NCI-H1417 (cell line): ENCODE results near the gene MRPL50.

Source experiments
- DNase-seq, 3 experiments: peaks; one replicate each; lab custom pipeline; 2025; lab: John Stamatoyannopoulos, UW

The MRPL50 gene

GRCh38 chr9:101398068-101398929 lies at the start of gene MRPL50, which contains the start of gene ZNF189:
MRPL50 (minus strand) TSS chr9:101398618; CDS start chr9:101398592, 26 bp downstream.
ZNF189 (plus strand) TSS chr9:101398851; CDS start chr9:101399157, 306 bp downstream.
- peak; percentile 92 to 99 (median 98) for DNase-seq

- DNase-seq, result no peak
Measured at GRCh38 chr9:101446732-101447131, 48.3 kb upstream of the MRPL50 start.

- no peak for DNase-seq
Measured at GRCh38 chr9:101445353-101446029, 47.1 kb upstream of the MRPL50 start.

- DNase-seq, result peak in 2 of 3 experiments; percentile 28 to 71
Measured at GRCh38 chr9:101443364-101443771, 45.0 kb upstream of the MRPL50 start.

- no peak for DNase-seq
Measured at GRCh38 chr9:101442736-101443135, 44.3 kb upstream of the MRPL50 start.

- no peak for DNase-seq
Measured at GRCh38 chr9:101442318-101442717, 43.9 kb upstream of the MRPL50 start.

- no peak for DNase-seq
Measured at GRCh38 chr9:101440714-101441230, 42.4 kb upstream of the MRPL50 start.

GRCh38 chr9:101438523-101438922 lies 40.1 kb upstream of the MRPL50 start:
- DNase-seq, result no peak

- DNase-seq, result no peak
Measured at GRCh38 chr9:101437806-101438232, 39.4 kb upstream of the MRPL50 start.

- DNase-seq, result no peak
Measured at GRCh38 chr9:101435601-101436079, 37.2 kb upstream of the MRPL50 start, which contains the start of gene ALDOB. ALDOB (minus strand) TSS chr9:101435774; CDS start chr9:101430887, 4,887 bp downstream.

GRCh38 chr9:101434998-101435397 lies 36.6 kb upstream of the MRPL50 start:
- no peak for DNase-seq

GRCh38 chr9:101433229-101433628 lies 34.8 kb upstream of the MRPL50 start:
- DNase-seq, result no peak

- DNase-seq, result no peak
Measured at GRCh38 chr9:101432740-101433139, 34.3 kb upstream of the MRPL50 start.

- DNase-seq, result no peak
Measured at GRCh38 chr9:101432171-101432570, 33.8 kb upstream of the MRPL50 start.

- no peak for DNase-seq
Measured at GRCh38 chr9:101429736-101430135, 31.3 kb upstream of the MRPL50 start.

- DNase-seq, result no peak
Measured at GRCh38 chr9:101428909-101429308, 30.5 kb upstream of the MRPL50 start.

GRCh38 chr9:101427957-101428655 lies 29.7 kb upstream of the MRPL50 start:
- no peak for DNase-seq

GRCh38 chr9:101427358-101427757 lies 28.9 kb upstream of the MRPL50 start:
- DNase-seq, result no peak

GRCh38 chr9:101421653-101422065 lies 23.2 kb upstream of the MRPL50 start:
- no peak for DNase-seq

GRCh38 chr9:101419863-101420262 lies 21.4 kb upstream of the MRPL50 start:
- no peak for DNase-seq

GRCh38 chr9:101418518-101419430 lies 20.4 kb upstream of the MRPL50 start:
- no peak for DNase-seq
